COR-L47 (cell line): ENCODE measurements around the gene SLC18A3.

Source experiments
- DNase-seq: peaks from one replicate; lab custom pipeline; 2025; lab: John Stamatoyannopoulos, UW

SLC18A3 gene

DNA sequence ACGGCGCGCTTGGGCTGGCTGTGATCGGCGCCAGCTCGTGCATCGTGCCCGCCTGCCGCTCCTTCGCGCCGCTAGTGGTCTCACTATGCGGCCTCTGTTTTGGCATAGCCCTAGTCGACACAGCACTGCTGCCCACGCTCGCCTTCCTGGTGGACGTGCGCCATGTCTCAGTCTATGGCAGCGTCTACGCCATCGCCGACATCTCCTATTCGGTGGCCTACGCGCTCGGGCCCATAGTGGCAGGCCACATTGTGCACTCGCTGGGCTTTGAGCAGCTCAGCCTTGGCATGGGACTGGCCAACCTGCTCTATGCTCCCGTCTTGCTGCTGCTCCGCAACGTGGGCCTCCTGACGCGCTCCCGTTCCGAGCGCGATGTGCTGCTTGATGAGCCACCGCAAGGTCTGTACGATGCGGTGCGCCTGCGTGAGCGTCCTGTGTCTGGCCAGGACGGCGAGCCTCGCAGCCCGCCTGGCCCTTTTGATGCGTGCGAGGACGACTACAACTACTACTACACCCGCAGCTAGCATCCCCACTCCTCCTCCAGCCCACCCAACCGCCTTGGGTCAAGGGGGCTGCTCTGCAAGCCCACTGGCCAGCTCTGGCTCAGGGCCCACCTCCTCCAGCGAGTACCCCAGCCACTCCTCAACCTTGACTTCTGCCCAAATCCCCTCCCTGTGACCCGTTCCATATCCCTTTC lies 1.9 kb downstream of the SLC18A3 start:
- no peak for DNase-seq

DNA sequence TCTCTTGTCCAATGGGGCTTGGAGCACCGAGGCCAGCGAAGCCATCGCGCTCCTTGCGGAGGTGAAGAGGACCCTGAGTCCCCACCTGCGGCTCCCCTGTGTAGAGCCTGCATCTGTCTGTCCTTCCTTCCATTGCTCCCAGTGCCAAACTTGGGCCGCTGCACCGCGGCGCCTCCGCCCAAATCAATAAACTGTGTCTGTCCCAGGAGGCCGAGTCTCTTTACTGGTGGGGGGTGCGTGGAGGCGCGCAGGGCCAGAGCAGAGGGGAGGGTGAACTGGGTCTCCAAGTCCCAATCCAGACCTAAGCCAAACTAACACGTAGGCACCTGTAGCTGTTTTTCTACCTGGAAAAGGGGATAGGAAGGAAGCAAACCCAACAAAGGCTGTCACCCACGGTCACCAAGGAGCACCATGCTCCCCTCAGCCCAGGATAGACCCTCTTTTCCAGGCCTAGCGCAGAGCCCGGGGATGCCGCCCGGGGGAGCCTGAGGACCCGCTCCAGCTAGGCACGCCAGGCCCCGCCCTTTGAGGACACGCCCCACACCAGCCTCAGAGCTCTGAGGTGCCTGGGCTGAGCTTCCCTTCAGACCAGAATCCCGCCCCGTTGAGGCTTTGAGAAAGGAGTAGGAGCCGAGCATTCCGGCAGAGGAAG lies 2.5 kb downstream of the SLC18A3 start:
- no peak for DNase-seq

DNA sequence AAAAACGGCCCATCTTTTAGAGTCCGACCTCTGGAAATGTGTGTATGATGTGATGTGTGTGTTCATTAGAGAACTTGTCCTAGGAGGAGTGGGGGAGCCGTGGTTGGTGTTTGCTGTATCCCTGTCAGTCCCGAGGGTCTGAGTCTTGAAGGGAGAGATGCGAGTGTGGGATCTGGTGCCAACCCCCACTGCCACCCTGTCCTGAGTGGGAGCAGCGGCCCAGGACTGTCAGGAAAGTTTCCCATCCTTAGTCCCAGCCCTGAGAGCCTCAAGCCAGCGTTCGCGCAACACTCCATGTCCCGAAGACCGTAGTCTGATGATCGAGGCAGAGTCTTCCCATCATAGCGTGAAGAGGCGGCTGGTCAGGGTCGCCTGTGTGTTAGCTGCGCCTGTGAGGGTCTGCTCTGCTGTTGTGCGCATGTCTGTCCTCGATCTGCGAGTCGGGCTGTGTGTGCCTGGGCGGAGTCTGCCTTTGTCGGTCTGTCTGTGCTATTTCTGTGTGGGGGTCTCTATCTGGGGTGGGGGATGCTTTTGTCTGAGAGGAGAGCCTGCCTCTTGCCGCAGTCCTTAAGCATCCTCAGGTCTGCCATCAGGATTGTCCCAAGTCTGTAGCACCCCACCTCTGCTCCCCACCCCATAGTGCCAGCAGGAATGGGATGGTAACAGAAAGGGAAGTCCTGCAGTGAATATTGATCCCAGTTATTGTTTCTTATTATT lies 3.2 kb downstream of the SLC18A3 start:
- no peak for DNase-seq

DNA sequence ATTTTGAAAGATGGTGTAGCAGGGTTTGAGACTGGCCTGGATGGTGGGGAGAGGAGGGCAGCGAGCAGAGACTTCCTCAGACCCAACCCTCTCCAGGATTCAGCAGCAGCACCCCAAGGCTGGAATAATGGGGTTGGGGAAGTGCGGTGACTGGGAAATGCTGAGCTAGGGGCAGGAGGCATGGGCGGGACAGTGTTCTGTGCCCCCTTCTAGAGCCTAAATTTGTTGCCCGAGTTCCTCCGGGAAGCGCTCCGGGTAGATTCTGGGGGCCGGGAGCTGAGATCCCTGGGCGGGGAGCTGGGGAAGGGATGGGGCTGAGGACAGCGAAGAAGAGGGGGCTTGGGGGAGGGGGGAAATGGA lies 3.8 kb downstream of the SLC18A3 start, which contains the start of gene CHAT:
TSS of gene CHAT (plus strand) at position 156 of the 360 bp plus-strand sequence. CDS start at position 309, 153 bp downstream.
- no peak for DNase-seq

DNA sequence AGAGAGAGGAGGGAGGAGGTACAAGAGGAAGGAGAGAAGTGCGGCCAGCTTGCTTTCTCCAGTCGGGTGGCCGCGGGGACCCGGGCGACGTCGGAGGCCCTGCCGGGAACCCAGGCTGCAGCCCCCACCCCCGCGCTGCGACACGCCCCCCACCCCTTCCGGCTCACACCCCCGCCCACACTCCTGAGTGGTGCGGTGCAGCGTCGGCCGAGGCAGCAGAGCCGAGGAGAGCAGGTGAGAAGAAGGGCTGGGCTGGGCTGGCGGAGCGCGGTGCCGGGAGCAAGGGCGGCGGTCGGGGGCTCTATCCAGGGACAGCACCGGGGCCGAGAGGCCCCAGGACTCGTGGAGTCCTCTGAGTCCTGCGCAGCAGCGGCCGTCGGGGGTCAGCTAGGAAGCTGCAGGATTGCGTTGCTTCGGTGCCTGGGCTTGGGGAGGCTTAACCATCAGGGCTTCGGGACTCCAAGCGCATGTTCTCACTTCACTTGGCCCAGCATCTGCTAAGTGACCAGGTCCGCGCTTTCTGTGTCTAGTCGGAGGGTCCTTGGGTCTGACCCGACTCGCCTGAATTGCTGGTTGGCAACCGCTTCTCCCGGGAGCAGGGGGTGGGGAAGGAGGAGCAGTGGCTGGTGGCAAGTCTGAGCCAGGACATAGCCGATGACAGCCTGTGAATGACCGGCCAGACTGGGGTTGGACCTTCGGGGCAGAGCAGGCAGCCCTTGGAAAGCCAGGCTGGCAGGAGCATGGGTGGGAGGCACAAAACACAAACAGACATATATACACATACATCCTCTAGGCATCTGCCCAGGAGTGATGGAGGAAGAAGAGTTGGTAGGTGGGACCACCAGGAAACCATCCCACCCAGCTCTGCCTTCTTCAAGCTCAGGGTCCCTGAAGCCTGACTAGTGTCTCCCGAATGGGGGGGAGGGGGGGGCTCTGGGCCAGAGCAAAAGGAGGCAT lies 4.4 kb downstream of the SLC18A3 start:
- no peak for DNase-seq

DNA sequence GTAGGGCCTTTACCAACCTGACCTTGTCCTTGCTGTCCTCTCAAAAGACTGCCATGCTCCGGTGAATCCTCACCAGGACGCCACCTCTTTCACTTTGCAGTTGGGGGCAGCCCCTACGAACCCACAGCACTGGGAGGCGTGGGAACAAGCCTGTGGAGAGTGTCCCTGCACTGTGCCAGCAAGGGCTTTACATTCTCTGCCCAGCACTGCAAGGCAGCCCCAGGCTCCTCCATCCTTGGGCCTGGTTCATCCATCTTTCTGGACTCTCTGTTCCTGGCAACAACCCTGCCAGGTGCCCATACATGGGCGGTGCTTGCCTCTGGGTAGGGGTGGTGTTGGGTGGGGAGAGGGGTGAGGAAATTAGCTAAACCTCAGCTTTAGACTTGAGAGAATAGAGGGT lies 5.1 kb downstream of the SLC18A3 start:
- DNase-seq, result no peak

DNA sequence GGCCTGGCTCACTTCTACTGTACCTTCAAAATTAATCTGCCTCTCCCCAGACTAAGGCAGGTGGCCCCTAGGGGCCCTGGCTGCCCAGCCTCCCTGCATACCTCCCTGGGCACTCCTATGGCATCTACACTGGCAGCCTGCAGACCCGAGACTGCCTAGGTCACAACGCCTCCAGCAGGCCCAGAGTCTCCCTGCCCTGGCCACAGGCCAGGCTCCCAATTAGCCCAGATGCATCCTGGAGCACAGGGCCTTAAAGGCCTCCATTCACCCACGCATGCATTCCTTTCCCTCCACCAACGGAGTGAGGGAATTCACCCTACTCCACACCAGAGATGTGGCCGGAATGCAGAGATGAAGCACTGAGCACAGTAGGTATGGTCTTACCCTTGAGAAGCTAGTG lies 5.6 kb downstream of the SLC18A3 start:
- DNase-seq, result no peak

DNA sequence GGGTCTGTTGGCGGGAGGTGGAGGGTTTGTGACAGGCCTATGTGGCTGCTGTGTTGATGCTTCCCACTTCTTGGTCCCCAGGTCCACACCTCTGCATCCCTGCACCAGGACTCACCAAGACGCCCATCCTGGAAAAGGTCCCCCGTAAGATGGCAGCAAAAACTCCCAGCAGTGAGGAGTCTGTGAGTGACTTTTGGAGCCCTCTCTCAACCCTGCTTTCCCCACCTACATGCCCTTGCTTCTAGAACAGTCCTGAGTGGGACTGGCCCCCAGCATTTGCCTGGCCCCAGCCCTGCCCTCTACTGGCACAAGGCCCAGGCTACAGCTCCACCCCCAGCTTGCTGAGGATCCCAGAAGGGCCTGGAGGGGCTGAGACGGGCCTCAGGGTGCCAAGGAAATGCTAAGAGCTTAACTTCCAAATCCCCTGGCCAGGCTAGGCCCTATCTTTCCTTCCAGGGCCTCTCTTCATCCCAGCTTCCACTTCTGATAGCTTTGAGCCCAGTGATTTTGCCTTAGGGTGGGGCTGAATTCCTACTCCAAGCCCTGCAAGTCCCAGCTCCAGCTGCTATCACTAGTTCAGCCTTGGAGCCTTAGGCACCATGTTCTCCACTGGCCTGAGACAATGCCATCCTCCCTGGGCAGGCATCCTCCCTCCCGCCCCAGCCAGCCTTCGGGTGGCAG lies 6.5 kb downstream of the SLC18A3 start:
- DNase-seq, result no peak

DNA sequence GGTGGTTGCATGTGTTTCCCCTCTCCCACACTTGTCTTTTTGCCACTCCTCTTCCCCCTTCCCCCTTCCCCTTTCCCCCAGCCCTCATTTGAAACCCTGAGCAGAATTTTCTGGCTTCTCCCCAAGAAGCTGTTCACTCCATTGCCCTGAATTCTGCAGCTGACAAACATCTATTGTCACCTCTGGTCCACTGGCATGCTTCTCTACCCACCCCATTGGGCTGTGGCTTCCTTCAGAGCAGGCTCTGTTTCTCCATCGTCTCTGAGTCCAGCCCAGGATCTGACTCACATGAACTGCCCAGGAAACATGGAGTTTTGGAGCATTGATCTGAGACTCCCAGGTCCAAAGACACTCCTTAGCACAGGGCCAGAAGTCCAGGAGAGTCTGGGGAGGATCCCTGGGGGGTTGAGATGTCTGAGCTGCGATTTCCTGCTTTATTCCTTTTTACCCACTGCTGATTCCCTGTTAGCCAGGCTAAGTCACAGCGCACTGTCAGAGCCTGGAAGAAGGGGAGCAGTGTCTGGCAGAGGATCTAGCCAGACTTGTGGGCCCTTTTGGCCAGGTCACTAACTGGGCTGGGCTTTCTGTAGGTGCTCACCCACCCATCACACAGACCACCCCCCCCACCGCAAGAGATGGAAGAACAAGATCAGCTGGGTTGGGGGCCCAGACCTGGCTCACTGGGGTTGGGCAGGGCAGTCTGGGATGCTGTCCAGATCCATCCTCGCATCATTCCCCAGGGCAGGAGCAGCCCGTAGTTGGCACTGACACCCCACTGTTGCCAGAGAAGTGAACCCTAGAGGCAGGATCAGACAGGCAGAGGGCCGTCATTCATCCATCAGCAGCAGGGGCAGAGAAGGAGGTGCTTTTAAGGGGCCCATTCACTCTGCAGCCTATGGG lies 7.3 kb downstream of the SLC18A3 start:
- no peak for DNase-seq

DNA sequence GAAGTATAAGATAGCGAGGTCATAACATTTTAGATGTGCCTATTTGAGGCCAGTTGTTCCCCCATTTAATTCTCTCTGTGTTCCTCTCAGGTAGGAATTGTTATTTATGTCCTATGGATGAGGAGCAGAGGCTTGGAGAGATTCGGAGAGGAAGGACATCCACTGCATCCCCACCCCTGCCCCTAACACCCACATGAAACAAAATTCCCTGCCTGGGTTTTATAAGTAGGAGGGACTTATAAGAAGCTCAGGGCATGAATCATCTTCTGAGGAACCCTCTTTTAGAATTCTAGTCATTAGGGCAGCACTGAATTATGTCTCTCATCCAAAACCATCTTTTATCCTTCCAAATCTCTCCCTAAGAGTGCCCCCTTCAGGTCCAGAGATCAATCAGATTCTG lies 8.7 kb downstream of the SLC18A3 start:
- DNase-seq, result no peak

DNA sequence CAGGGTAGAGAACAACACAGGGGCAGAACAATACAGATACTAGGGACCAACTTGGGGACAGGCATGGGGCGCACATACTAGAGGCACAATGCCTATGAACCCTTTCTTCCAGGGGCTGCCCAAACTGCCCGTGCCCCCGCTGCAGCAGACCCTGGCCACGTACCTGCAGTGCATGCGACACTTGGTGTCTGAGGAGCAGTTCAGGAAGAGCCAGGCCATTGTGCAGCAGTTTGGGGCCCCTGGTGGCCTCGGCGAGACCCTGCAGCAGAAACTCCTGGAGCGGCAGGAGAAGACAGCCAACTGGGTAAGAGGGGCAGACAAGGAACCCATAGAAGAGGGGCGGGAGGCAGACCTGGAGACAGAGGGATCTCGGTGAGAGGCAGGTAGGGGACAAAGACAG lies 9.5 kb downstream of the SLC18A3 start:
- DNase-seq, result no peak

DNA sequence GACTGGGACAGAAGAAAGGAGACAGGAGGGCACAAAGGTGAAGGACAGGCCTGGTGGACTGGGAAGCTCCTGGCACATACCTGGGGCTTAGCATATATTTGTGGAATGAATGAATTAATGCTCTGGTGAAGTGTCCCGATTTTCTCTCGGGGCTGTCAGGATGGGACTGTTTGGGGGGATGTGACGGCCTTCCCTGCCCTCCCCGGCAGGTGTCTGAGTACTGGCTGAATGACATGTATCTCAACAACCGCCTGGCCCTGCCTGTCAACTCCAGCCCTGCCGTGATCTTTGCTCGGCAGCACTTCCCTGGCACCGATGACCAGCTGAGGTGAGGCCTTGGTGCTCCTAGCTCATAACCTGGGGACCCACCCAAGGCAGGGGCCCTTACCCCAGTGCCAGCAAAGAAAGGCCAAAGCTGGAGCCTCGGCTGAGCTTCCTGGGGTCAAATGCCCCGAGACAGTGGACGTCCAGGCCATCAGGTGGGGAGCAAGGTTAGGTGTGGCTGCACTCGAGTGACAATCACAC lies 10.2 kb downstream of the SLC18A3 start:
- DNase-seq, result no peak

DNA sequence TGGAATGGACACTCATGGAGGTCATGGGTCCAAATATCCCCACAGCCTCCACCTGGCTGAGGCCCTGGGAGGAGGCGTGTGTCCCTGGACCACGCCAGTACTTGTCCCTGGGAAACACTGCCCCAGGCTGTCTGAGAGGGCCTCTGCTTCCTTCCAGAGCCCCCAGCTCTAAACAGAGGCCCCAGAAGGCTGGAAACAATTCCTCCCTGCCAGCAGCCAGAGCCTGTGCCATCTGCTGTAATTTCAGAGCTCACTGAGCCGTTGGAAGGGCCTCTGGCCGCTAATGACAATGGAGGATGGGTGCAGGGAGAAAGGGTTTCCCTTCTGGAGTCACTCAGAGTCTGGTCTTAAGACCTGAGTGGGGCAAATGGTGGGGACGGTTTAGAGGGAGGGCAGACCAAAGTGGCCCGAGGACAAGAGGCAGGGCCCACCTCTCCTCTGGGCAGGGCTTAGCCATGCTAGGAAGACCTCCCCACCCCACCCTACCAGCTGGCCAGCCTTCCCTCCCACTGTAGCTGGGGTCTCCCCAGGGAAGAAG lies 10.8 kb downstream of the SLC18A3 start:
- no peak for DNase-seq

DNA sequence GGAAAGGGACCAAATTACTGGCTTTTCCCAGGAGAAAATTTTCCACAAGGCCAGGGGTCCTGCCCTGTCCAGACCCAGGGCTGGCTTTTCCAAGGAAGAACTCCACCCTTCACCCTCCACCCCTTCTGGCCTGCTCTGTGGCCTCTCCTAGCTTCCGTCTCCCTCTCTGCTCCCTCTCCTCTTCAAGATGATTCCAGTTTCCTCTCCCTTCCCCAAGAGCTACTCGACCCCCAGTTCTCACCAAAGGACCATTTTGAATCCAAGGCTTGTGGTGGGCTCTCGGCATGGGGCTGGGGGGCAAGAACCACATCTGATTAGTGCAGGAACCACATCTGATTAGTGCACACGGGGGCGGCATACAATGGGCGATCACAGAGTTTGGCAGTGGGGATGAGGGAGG lies 11.5 kb downstream of the SLC18A3 start:
- no peak for DNase-seq

DNA sequence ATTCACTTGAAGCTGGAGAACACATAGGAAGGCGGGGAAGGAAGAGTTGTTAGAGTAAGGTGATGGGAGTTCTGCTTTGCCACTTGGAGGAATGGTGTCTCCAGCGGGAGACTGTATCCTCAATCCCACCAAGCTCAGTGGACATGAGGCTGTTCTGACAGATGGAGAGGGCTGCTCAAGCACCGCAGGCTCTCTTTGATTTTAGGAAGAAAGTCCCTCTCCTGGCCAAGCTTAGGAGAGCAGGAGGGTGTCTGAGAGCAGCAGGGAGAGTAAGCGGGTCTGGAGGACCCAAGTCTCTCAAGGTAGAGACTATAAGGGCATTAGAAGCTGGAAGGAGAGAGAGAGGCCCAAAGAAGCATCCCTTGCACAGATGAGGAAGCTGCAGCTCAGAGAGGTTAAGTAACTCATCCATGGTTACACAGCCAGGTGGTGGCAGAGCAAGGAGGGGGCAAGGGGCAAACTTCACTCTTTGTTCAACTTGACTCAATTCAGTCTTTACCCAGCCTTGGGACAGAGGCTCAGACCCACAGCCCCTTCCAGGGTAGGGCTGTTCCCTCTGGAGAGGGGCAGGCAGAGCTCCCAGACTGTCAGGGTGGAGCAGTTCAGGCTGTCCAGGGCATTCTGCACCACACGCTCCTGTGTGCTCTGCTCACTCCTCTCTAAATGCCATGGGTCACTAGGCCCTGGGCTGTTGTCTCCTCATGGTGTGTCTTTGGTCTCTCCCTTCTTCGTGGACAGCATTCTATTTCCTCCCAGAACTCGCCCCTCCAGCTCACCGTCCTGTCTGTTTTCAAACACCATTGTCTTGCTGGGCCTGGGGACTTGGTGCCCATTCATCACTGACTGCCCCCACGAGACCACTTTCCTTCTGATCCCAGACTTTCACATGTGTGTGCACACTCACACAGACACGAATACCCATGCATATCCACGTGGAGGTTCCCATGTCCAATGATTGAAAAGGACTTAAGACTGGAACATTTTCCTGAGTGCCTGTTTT lies 12.6 kb downstream of the SLC18A3 start:
- no peak for DNase-seq

DNA sequence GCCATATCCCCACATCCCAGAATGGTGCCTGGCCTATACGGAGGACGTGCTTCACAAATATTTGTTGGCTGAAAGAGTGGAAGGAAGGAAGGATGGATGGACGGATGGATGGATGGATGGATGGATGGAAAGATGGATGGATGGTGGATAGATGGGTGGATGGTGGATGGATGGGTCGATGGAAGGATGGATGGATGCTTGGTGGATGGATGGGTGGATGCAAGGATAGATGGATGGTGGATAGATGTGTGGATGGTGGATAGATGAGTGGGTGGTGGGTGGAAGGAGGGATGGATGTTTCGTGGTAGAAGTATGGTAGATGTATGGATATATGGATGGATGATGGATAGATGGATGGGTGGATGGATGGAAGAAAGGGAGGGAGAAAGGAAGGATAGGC lies 14.5 kb downstream of the SLC18A3 start:
- DNase-seq, result no peak

DNA sequence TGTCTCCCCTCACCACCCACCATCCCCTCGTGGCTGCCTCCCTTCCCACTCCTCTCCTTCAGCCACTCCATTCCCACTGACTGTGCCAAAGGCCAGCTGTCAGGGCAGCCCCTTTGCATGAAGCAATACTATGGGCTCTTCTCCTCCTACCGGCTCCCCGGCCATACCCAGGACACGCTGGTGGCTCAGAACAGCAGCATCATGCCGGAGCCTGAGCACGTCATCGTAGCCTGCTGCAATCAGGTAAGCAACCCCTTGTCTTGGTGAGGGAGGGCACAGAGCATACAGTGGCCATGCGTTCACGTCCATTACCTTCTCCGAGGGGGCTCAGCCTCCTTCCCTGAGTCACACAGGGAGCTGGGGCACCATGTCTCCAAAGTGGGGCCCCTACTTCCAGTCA lies 15.3 kb downstream of the SLC18A3 start:
- DNase-seq, result no peak

DNA sequence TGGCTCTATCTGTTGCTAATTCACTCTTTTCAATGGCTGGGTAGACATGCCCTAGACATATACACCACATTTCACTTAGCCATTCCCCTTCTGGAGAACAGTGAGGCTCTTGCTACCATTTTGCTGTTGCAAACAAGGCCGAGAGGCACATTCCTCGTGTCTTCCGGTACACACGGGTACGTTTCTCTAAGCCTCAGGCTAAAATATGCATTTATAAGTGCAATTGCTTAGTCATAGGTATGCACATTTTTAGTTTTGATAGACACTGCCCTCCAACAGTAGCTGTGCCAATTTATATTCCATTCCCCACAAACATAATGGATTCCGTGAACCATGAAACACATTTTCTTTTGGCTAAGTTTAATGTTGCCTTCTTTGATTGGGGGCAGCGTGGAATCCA lies 16.9 kb downstream of the SLC18A3 start:
- no peak for DNase-seq
